Fibroblast of peridontal ligament (primary cell): ENCODE results near the gene TNFRSF21.
"Not testable (repeated sequence)": the region's sequence is repeated elsewhere in the genome, so short reads cannot be mapped to it uniquely, and the experiment has no call there.

Source experiments
- DNase-seq: peaks from one replicate; pipeline ENCODE4 v3.0.0-alpha.2; 2010; ENCODE audit errors: extremely low read depth

Gene TNFRSF21, protein sequence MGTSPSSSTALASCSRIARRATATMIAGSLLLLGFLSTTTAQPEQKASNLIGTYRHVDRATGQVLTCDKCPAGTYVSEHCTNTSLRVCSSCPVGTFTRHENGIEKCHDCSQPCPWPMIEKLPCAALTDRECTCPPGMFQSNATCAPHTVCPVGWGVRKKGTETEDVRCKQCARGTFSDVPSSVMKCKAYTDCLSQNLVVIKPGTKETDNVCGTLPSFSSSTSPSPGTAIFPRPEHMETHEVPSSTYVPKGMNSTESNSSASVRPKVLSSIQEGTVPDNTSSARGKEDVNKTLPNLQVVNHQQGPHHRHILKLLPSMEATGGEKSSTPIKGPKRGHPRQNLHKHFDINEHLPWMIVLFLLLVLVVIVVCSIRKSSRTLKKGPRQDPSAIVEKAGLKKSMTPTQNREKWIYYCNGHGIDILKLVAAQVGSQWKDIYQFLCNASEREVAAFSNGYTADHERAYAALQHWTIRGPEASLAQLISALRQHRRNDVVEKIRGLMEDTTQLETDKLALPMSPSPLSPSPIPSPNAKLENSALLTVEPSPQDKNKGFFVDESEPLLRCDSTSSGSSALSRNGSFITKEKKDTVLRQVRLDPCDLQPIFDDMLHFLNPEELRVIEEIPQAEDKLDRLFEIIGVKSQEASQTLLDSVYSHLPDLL

DNA sequence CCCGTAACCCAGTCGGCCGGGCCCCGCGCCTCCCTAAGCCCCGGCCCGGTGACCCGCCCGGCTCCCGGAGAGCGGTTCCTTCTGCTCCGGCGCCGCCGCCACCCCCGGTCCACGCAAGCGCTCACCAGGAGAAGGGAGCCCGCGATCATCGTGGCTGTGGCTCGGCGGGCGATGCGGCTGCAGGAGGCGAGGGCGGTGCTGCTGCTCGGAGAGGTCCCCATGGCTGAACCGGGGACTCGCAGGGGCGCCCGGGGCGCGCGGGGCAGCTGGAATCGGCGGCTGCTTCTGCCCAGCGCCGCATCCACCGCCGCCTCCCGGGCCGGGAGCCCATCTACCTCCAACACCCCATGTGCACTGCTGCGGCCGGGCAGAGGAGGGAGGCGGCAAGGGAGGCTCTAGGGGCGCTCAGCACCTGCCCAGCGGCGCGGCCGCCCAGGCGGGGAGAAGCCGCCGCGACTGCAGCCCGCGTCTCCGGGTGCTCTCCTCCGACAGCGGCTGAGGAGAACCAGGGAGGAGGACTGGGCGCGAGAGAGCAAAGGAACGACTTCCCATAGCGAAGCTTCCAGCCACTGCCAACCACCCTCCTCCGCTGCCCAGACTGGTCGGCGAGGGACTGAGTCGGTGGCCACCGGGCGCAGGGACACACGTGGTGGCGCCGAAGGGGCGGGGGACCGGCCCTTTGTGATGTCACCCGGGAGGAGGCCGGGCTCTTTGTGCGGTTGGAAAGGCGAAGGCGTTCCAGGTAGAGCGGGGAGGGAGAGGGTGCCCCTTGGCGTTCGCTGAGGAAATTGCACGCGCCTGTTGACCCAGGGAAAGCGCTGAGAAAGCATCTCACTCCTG lies at the start of gene TNFRSF21:
TNFRSF21 (minus strand) TSS at position 615 of the 840 bp plus-strand sequence; CDS start at position 221, 394 bp downstream.
- DNase-seq: peak; percentile 83

DNA sequence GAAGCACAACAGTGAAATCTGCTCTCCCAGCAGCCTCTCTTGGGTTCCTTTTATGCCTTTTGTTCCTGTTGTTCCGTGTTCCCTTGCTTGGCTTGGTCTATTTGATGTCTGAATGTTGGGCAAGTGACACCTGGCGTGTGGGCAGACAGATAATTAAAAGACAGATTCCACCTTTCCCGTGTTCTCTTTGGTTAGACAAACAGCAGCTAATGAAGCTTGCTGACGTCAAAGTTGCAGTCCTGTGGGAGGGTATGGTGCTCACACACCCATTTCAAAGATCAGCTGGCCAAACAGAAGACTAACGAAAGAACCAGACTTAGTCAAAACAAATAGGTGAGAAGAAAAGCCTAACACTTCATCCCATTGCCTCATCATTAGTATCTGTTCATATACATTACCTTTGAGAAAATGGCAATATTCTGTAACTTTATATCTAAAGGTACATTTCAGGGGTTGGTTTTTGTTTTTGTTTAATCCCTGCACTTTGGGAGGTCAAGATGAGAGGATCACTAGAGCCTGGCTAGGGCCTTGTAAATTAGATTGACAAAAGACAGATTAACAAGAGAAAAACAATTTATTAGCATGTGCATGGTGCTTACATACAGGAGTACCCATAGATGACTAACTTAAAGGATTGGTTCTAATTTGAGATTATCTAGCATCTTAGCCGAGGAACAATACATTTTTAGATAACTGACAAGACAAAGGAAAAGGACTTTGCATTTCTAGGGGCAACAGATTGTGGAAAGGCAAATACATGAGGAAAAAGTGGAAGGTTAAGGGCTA lies 48.9 kb upstream of the TNFRSF21 start:
- DNase-seq: no peak

DNA sequence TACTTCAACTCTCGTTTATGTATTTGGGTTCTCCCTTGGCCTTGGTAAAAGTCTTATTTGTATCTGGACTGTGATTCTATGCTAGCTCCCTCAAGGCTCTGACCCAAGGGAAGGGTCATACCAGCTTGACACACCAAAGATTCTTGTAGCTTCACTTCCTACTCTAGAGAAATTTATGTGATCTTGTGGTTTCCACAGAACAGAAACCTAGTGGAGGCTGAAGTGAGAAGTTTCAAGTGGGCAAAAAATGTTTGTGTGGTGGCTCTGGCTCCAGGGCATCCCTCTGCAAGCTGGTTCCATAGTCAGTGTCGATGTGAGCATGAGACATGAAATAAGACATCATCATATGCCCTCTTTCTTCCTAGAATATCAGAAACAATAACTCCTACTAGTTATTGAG lies 48.1 kb upstream of the TNFRSF21 start:
- DNase-seq: no peak

DNA sequence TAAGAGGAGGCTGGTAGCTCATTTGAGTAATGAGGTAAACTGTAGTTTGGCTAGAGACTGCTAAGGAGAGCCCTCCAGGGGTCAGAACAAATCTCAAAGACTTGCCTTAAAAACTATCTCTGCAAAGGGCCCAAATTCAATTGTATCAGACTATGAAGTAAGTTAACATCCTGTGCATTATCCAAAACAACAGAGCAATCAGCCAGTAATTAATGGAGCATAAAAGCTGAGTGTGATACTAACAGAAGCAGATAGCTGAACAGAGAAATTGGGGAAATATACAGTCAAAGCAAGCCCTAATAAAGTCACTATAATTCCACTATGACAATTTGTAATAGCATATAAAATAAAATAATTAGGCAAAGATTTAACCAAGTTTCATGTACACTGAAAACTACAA lies 45.8 kb upstream of the TNFRSF21 start:
- DNase-seq: no peak

DNA sequence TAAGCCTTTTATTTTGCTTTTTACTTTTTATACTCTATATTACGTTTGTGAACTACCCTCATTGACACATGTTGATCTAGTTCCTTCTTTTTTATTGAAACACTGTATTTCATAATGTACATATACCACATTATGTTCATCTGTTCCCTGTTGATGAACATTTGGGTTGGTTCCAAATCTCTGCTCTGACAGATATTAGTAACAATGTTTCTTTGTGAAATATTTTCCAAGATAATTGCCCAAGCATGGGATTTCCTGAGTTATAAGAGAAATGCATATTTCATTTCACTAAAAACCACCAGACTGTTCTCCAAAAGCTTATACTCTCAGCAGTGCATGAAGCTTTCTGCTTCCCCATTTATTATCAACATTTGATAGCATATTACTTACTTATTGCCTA lies 44.2 kb upstream of the TNFRSF21 start:
- no peak for DNase-seq

DNA sequence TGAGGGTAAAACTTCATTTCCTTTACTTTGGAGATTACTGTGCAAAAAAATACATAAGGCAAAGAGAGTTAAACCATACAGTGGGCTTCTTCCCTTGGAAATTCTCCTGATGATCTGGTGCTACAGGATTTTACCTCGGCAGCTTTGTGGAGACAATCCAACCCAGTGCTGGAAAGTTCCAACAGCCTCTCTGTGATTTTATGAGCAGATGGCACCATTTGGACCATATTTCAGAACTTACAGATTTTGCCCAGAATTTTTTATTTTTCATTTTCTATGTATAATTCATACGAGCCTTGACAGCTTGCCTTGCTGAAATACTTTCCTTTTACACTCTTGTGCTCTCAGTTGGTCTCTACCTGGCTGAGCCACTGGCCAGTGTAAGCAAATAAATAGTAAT lies 43.3 kb upstream of the TNFRSF21 start:
- DNase-seq: no peak

DNA sequence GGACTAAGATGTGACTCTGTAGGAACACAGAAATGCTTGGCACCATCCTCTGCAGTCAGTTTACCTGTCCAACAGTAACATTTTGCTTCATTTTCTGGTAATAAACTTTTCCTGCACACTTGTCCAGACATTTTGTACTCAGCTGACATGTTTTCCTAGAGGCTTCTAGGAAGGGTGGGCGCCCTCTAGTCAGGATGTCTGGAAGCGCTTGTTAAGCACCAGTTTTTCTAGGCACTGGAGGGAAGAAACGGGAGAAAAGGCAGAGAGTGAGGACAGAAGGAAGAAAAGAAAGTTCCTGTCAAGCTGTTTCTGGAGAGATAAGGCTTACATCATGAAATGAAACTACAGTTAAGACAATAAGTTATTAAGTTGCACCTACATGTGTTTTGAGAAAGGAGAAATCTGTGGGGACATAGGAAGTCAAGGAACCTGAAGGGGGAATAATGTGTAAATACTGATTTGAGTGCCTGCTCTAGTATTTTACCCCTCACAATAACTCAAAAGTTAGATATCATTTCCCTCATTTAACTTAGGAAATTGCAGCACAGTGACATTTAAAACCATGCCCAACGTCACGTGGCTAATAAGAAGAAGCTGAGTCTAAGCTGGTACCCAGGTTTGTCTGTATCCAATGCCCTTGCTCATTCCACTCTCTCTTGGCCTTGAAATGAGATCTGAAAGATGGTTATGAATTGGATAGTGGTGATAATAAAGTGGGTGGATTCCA lies 42.7 kb upstream of the TNFRSF21 start:
- DNase-seq: no peak

DNA sequence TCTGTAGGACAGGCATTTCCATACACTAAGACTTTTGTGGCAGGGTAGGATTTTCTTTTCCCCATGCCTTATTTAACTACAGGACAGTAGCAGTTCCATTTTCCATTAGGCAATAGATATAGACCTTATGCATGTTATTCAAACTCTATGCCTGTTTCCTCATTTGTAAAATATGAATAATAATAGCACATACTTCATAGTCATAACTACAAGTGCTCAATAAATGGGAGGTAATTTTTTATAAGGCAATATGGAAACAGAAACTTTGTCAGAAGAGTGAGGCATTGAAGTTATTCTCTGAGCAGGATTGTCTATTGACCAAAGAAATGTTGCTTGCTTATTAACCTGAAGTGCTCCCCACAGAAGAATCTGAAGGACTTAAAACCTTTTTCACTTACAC lies 41.9 kb upstream of the TNFRSF21 start:
- DNase-seq: no peak

DNA sequence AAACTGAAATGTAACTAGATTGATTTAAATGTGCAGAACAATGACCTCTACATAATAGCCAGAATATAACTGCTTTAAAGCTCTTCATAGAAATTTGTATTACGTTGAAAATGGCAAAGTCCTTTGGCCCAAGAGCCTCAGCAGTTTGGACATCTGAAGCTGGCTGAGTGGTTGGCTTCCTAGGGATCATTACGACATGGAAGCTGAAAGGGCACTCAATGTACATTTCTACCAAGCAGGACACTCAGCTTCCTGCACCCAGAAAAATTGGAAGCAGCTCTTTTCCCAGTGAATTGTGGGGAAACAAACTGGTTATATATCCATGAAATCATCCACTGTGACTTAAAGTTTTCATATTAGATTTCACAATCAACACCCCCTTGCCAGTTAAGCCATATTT lies 40.2 kb upstream of the TNFRSF21 start:
- DNase-seq: no peak

DNA sequence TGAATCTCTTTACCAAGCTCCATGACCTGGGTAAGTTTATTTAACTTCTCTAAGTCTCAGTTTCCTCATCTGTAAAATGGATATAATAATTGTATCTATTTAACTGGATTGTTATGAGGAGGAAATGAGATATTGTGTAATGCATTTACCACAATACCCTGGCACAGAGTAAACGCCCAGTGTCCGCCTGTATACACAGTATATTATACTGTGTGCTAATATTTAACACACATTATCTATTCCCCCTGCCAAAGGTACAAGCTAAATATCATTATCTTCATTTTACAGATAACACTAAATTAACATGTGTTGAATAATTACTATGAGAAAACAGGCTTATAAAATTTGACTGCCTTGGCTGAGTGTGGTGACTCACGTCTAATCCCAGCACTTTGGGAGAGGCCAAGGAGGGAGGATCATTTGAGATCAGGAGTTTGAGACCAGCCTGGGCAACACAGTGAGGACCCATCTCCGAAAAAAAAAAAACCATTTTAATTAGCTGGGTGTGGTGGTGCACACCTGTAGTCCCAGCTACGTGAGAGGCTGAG lies 38.7 kb upstream of the TNFRSF21 start:
- DNase-seq: no peak

DNA sequence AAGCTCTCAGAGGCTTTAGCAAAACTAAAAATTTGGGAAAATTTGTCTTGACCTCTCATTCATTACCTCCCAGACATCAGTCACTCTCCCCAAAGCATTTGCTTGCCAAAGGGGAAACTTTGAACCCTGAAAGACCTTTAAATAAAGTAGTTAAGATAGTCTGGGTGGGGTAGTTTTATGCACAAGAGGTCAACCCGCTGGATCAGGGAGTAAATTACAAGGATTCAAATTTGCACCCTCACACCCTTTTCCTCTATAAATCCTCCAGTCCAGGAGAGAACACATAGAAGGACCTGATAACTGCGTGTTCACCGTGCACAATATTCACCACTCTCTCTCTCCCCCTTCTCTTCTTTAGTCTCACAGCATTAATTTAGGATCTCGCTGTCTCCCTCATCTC lies 36.1 kb upstream of the TNFRSF21 start:
- DNase-seq: no peak

DNA sequence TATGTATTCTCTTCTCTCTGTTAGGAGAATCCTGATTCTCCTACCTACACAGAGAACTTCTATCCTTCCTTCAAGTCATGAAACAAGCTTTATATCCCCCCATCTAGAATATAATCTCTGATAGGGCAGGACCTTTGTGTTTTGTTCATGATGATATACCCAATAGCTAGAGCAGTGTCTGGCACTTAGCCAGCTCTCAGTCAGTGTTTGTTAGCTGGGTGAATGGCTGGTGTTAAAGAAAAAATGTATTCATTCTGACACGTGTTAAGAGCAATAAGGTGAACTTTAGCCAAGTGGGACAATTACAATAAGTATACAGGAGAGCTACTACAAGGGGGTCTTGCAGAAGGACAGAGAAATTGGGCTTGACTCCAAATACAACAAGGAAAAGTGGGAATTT lies 34.3 kb upstream of the TNFRSF21 start:
- no peak for DNase-seq

DNA sequence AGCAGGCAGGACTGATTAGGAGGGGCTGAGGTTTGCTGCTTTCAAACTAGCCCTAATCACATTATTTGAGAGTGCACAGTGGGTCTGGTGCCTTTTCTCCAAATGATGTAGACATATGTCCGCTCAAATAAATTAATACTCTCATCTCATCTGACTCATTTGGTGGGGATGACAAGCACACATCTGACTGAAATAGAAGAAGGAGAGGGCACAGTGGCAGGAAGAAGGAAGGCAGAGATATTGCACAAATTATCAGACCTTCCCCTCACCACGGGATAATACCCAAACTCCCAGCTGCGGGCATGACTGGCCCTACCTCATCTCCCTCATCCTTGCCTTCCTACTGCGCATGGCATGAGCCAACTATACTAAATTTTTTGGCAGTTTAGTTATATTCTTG lies 33.9 kb upstream of the TNFRSF21 start:
- DNase-seq: no peak

DNA sequence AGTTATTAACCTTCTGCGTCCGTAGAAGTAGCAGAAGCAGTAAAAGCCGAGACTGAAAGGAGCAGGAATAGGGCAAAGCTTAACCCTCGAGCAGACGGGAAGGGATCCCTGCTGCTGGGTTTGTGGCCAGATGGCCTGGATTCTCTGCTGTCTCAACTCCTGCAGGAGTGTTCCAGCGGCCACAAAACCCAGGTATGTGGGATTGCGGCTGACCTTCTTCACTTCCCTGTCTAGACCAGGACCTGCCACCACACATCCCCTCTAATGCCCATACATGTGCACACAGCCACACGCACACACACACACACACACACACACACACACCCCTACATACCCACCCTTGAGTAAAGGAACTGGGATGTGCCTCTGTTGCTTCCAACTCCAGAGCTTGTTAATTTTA lies 33.1 kb upstream of the TNFRSF21 start:
- DNase-seq: no peak

DNA sequence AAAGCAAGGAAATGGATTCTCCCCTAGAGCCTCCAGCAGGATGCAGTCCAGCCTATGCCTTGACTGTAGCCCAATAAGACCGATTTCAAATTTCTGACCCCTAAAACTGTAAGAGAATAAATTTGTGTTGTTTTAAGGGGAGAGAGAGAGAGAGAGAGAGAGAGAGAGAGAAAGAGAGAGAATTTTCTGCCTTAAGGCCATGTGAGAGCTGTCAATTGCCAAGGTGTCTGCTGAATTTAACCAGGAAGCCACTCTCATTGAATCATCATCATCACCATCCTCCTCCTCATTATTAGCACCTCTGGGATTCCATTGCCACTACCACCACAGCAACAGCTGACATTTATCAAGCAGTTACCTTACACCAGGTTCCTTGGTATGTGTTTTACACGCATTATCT lies 27.8 kb upstream of the TNFRSF21 start:
- DNase-seq: no peak

DNA sequence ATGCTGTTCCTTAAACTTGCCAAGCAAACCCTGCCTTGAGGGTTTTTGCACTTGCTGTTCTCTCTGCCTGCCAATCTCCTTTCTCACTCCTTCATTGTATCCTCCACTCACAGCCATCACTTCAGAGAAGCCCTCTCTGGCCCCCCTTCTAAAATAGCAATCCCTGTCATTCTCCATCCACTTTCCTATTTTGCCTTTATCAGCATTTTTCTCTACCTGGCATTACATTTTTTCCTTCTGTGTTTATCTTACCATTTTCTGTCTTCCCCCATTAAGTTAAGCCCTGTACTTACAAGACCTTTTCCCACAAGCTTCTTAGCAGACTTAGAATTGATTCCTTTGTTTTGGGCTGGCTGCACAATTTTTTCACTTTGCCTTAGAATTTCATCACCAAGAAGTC lies 26.6 kb upstream of the TNFRSF21 start:
- DNase-seq: no peak

DNA sequence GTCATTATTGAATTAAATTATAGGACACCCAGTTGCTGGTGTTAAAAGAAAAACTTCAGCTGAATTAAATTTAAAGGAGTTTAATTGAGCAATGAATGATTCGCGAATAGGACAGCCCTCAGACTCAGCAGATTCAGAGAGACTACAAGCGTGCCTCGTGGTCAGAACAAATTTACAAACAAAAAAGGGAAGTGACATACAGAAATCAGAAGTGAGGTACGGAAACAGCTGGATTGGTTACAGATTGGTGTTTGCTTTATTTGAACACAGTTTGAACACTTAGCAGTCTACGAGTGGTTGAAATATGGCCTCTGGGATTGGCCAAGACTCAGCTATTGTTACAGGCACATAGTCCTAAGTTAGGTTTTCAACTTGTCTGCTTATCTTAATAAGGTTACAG lies 25.8 kb upstream of the TNFRSF21 start:
- no peak for DNase-seq

DNA sequence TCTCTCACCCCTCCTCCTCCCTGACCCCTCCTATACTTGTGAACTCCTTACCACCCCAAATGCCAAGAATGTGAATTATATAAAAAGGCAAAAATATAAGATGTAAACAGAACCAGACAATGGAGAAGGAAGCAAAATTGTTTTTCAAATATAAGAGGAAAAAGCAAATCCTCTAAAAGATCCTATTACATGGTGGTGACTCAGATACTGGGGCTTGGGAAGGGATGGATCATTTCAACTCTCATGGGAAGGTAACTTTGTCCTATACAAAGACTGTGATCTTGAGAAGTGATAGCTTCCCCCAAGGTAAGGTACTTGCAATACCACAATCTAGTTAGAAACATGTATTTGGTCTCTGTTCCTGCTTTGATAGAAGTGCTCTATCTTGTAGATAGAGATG lies 24.6 kb upstream of the TNFRSF21 start:
- DNase-seq: no peak

DNA sequence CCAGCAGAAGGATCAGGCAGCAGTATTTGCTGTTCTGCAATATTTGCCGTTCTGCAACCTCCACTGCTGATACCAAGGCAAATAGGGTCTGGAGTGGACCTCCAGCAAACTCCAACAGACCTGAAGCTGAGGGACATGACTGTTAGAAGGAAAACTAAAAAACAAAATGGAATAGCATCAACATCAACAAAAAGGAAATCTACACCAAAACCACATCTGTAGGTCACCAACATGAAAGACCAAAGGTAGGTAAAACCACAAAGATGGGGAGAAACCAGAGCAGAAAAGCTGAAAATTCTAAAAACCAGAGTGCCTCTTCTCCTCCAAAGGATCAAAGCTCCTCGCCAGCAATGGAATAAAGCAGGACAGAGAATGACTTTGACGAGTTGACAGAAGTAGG lies 18.9 kb upstream of the TNFRSF21 start:
- DNase-seq: not testable (repeated sequence)

DNA sequence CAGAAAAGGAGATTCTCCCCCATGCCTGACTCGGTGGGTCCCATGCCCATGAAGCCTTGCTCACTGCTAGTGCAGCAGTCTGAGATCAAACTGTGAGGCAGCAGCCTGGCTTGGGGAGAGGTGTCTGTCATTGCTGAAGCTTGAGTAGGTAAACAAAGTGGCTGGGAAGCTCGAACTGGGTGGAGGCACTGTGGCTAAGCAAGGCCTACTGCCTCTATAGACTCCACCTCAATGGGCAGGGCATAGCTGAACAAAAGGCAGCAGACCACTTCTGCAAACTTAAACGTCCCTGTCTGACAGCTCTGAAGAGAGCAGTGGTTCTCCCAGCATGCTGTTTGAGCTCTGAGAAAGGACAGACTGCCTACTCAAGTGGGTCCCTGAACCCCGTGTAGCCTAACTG lies 18.4 kb upstream of the TNFRSF21 start:
- DNase-seq: not testable (repeated sequence)

DNA sequence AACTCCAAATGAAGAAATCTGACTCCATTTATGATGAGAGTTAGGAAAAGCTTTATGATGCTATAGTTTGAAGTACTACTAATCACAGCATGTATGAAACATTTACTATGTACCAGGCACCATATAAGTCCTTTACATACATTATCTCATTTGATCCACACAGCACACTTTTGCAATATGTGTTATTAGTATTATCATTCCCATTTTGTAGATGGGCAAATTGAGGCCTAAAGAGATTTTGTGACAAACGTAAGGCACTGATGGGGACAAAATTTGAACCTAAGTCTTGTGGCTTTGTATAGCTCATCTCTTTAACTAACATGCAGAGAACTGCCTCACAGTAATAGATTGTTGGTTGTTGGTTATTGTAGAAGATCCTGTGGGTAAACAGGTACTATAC lies 14.2 kb upstream of the TNFRSF21 start:
- DNase-seq: no peak
